Brain microvascular endothelial cell (primary cell): ENCODE results near the gene PLEKHG7.

Experiments
- DNase-seq: peaks from one replicate; pipeline ENCODE4 v3.0.0-alpha.2; 2020
- H3K27ac ChIP-seq: fragments of 250-450 bp; sonication (Bioruptor Pico); 2 replicates; pipeline ENCODE4 v1.5.1; 2020; ENCODE audit warnings: mild to moderate bottlenecking, moderate library complexity
- H3K27me3 ChIP-seq: fragments of 250-450 bp; sonication (Bioruptor Pico); replicated peaks from 2 replicates; pipeline ENCODE4 v1.5.1; 2020; ENCODE audit warnings: mild to moderate bottlenecking
- H3K36me3 ChIP-seq: fragments of 250-450 bp; sonication (Bioruptor Pico); replicated peaks from 2 replicates; pipeline ENCODE4 v1.5.1; 2020; ENCODE audit warnings: mild to moderate bottlenecking
- H3K4me3 ChIP-seq: 2 replicates; pipeline ENCODE4 v1.5.1; 2011; ENCODE audit warnings: low read depth, mild to moderate bottlenecking, control low read depth, low read length, moderate library complexity
- CTCF ChIP-seq: IDR thresholded peaks from 2 replicates; pipeline ENCODE4 v1.5.1; 2011; ENCODE audit warnings: low read depth, mild to moderate bottlenecking, moderate library complexity, low read length, control low read depth, inconsistent platforms; ENCODE audit errors: missing control alignments
- in situ Hi-C: cut with HindIII; loops from 2 replicates; pipeline ENCODE4 v1.10.0; 2017; ENCODE audit warnings: low sequenced_read_pairs, low pct_ligation_motif_present

The PLEKHG7 gene

GRCh38 chr12:92756898-92757596 lies 54.3 kb downstream of the PLEKHG7 start:
- in situ Hi-C loops, result no loop called here
- Histone ChIP-seq H3K36me3 (no peaks in the 10 kb centered on the region), H3K4me3 (no peak overlapping the region), H3K27me3 (no peaks in the 10 kb centered on the region), H3K27ac (no peak overlapping the region)
- DNase-seq, result no peak
- TF ChIP-seq CTCF, result no peak

GRCh38 chr12:92757597-92758121 lies 54.9 kb downstream of the PLEKHG7 start:
- DNase-seq, result no peak
- Histone ChIP-seq H3K36me3 (no peaks in the 10 kb centered on the region), H3K4me3 (no peak overlapping the region), H3K27ac (no peak overlapping the region), H3K27me3 (no peaks in the 10 kb centered on the region)
- in situ Hi-C loops, result no loop called here
- TF ChIP-seq CTCF, result no peak

- Histone ChIP-seq H3K27me3 (no peaks in the 10 kb centered on the region), H3K36me3 (no peaks in the 10 kb centered on the region), H3K27ac (peak overlapping the region; percentile 54), H3K4me3 (no peak overlapping the region)
- no peak for TF ChIP-seq CTCF
- DNase-seq, result peak; percentile 97
- in situ Hi-C loops, result no loop called here
These were observed 57.0 kb downstream of the PLEKHG7 start for GRCh38 chr12:92759634-92760268.

- no peaks in the 10 kb centered on the region for H3K27me3 ChIP-seq
- H3K4me3 ChIP-seq, result no peak overlapping the region
- H3K27ac ChIP-seq, result no peak overlapping the region
- in situ Hi-C loops, result no loop called here
- no peak for TF ChIP-seq CTCF
- H3K36me3 ChIP-seq, result no peaks in the 10 kb centered on the region
- no peak for DNase-seq
These were observed 60.0 kb downstream of the PLEKHG7 start for GRCh38 chr12:92762773-92763172.

- H3K27me3 ChIP-seq, result no peaks in the 10 kb centered on the region
- in situ Hi-C loops, result no loop called here
- peak; percentile 31 for DNase-seq
- H3K36me3 ChIP-seq, result no peaks in the 10 kb centered on the region
- TF ChIP-seq CTCF, result no peak
- no peak overlapping the region for H3K27ac ChIP-seq
- no peak overlapping the region for H3K4me3 ChIP-seq
These were observed 62.0 kb downstream of the PLEKHG7 start for GRCh38 chr12:92764831-92765230.
